Fibroblast of mammary gland (primary cell): ENCODE data around the gene SLC35D3.
"Not testable (repeated sequence)": the region's sequence is repeated elsewhere in the genome, so short reads cannot be mapped to it uniquely, and the experiment has no call there.

Experiments
- DNase-seq: peaks from one replicate; pipeline ENCODE4 v3.0.0-alpha.2; 2010; ENCODE audit warnings: low read depth
- H3K4me3 ChIP-seq: 2 replicates; pipeline ENCODE4 v1.5.1; 2011; ENCODE audit warnings: low read depth, mild to moderate bottlenecking, low read length, moderate library complexity; ENCODE audit not compliant: control insufficient read depth
- CTCF ChIP-seq: conservative IDR thresholded peaks from 2 replicates; pipeline ENCODE4 v1.5.1; 2011; ENCODE audit warnings: low read depth, low read length, inconsistent platforms; ENCODE audit not compliant: control insufficient read depth, insufficient read depth

The SLC35D3 gene

GRCh38 chr6:136921936-136922684, at the start of gene SLC35D3:
Gene SLC35D3 (plus strand): TSS chr6:136922301. CDS start chr6:136922429, 128 bp downstream.
- no peak for DNase-seq
- no peak for TF ChIP-seq CTCF
- peak within 1 kb of the TSS; percentile 35 for H3K4me3 ChIP-seq

- DNase-seq = peak; percentile 19
- no peak overlapping the region for H3K4me3 ChIP-seq
- no peak for TF ChIP-seq CTCF
Measured at GRCh38 chr6:136873748-136874147, 48.4 kb upstream of the SLC35D3 start.

- not testable (repeated sequence) for H3K4me3 ChIP-seq, DNase-seq
Measured at GRCh38 chr6:136876469-136876868, 45.6 kb upstream of the SLC35D3 start.

- no peak overlapping the region for H3K4me3 ChIP-seq
- no peak for TF ChIP-seq CTCF
- DNase-seq = no peak
Measured at GRCh38 chr6:136880748-136881460, 41.2 kb upstream of the SLC35D3 start.

- DNase-seq = peak; percentile 30
- H3K4me3 ChIP-seq = no peak overlapping the region
- no peak for TF ChIP-seq CTCF
Measured at GRCh38 chr6:136886091-136886490, 36.0 kb upstream of the SLC35D3 start.

GRCh38 chr6:136887953-136888352, 34.1 kb upstream of the SLC35D3 start:
- DNase-seq = no peak
- no peak overlapping the region for H3K4me3 ChIP-seq
- no peak for TF ChIP-seq CTCF
